T-helper 1 cell (primary cell): ENCODE data around the gene UGT2A3.
"Not testable (repeated sequence)": the region's sequence is repeated elsewhere in the genome, so short reads cannot be mapped to it uniquely, and the experiment has no call there.

Experiments used
- DNase-seq, 5 donors: peaks; one replicate each; pipeline ENCODE4 v3.0.0-alpha.2; 2012 to 2020
- total RNA-seq, 4 donors: gene quantifications; one replicate each; lab custom pipeline; 2026; lab: John Stamatoyannopoulos, UW

UGT2A3 gene
- total RNA-seq, result 0 reads per million in 4 donors

GRCh38 chr4:68951078-68951805 is at the start of gene UGT2A3:
UGT2A3 (minus strand) TSS chr4:68951804; CDS start chr4:68951760, 44 bp downstream.
- DNase-seq, result no peak

GRCh38 chr4:68997040-68997439 is 45.4 kb upstream of the UGT2A3 start:
- DNase-seq, result no peak

- no peak for DNase-seq
These were observed 43.7 kb upstream of the UGT2A3 start for GRCh38 chr4:68995292-68995691.

- DNase-seq, result no peak
These were observed 35.4 kb upstream of the UGT2A3 start for GRCh38 chr4:68987007-68987406.

GRCh38 chr4:68985442-68985841 is 33.8 kb upstream of the UGT2A3 start:
- no peak for DNase-seq

- no peak for DNase-seq
These were observed 33.3 kb upstream of the UGT2A3 start for GRCh38 chr4:68984947-68985346.

GRCh38 chr4:68963374-68963773 is 11.8 kb upstream of the UGT2A3 start:
- no peak for DNase-seq

GRCh38 chr4:68962868-68963267 is 11.3 kb upstream of the UGT2A3 start:
- DNase-seq, result no peak

GRCh38 chr4:68960294-68961163 is 8.9 kb upstream of the UGT2A3 start:
- DNase-seq, result no peak

GRCh38 chr4:68959085-68959484 is 7.5 kb upstream of the UGT2A3 start:
- DNase-seq, result not testable (repeated sequence)

- DNase-seq, result no peak
These were observed 2.5 kb upstream of the UGT2A3 start for GRCh38 chr4:68954126-68954525.

GRCh38 chr4:68953056-68953596 is 1.5 kb upstream of the UGT2A3 start:
- no peak for DNase-seq

GRCh38 chr4:68951806-68952585 is 392 bp upstream of the UGT2A3 start:
- DNase-seq, result no peak

GRCh38 chr4:68950033-68950432 is 1.6 kb downstream of the UGT2A3 start:
- DNase-seq, result no peak

GRCh38 chr4:68948985-68949384 is 2.6 kb downstream of the UGT2A3 start:
- DNase-seq, result no peak

- no peak for DNase-seq
These were observed 3.4 kb downstream of the UGT2A3 start for GRCh38 chr4:68948044-68948743.

- no peak for DNase-seq
These were observed 22.4 kb downstream of the UGT2A3 start for GRCh38 chr4:68929076-68929737.

GRCh38 chr4:68927165-68927564 is 24.4 kb downstream of the UGT2A3 start:
- DNase-seq, result no peak

- not testable (repeated sequence) for DNase-seq
These were observed 29.4 kb downstream of the UGT2A3 start for GRCh38 chr4:68922202-68922601.

GRCh38 chr4:68921051-68921450 is 30.6 kb downstream of the UGT2A3 start:
- DNase-seq, result no peak

GRCh38 chr4:68917016-68917415 is 34.6 kb downstream of the UGT2A3 start:
- DNase-seq, result no peak

GRCh38 chr4:68912807-68913206 is 38.8 kb downstream of the UGT2A3 start:
- no peak for DNase-seq
